ENCODE data around the gene PYROXD2.

Gene PYROXD2

DNA sequence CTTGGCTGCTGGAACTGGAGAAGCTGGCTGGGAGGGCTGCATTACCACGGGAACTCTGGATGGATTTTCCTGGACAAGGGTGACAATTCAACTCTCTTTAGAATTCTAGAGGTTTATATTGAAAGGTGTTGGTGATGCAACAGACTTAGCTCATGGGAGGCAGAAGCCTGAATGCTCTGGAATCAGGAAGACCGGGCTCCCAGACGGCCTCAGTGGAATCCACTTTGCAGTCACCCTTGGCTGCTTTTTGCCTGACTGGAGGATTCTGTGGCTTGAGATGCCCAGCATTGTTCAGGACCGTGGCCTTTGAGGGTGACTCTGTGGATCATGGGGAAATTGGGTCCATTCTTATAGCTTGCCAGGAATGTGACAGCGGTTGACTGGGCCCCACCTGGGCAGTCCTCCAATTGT, 32.3 kb downstream of the PYROXD2 start:
- no peak overlapping the region for H3K4me3 ChIP-seq (ENCODE audit: low read length)
- TF ChIP-seq, protein P1, sequence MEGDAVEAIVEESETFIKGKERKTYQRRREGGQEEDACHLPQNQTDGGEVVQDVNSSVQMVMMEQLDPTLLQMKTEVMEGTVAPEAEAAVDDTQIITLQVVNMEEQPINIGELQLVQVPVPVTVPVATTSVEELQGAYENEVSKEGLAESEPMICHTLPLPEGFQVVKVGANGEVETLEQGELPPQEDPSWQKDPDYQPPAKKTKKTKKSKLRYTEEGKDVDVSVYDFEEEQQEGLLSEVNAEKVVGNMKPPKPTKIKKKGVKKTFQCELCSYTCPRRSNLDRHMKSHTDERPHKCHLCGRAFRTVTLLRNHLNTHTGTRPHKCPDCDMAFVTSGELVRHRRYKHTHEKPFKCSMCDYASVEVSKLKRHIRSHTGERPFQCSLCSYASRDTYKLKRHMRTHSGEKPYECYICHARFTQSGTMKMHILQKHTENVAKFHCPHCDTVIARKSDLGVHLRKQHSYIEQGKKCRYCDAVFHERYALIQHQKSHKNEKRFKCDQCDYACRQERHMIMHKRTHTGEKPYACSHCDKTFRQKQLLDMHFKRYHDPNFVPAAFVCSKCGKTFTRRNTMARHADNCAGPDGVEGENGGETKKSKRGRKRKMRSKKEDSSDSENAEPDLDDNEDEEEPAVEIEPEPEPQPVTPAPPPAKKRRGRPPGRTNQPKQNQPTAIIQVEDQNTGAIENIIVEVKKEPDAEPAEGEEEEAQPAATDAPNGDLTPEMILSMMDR (IDR thresholded peaks at IDR 0.05; ENCODE audit: insufficient read depth, low read depth, low read length, missing control alignments), result no peak
- no peak for DNase-seq (ENCODE audit: low read depth)

DNA sequence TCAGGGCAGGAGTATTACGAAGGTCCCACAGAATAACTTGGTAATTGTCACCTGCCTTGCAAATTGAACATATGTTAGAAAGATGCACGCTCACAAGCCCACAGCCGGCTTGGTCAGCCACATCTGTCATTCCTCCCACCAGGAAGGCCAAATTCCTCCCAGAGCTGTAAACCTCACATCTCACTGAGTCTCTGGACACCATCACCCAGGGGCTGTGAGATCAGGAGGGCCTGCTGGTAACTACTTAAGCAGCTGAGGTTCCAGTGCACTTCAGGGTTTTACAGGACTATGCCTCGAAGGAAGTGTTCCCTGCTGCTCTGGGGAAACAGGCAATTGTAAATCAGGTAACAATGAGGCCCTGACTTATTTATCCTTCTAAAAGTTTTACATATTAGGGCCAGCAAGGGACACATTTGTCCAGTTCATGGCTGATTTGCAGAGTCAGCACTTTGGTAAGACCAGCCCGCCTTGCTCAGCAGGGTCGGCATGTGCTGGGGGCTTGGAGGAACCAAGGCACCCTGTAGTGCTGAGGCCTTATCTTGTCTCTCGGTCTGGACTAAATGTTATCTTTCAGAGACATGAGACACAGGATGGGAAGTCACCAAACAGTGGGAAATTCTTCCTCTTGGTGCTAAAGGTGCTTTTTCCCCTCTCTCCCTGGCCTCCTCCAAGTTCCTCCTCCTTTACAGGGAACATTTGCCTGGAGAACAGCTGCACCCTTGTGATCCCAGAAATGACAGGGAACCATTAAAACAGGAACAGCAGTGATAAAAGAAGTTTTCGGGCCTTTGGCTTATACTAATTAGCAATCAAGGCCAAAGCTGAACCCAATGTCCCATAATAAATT, 34.3 kb downstream of the PYROXD2 start:
- H3K4me3 ChIP-seq (ENCODE audit: low read length), result no peak overlapping the region
- TF ChIP-seq, protein P1 (IDR thresholded peaks at IDR 0.05; ENCODE audit: insufficient read depth, low read depth, low read length, missing control alignments), result no peak
- DNase-seq (ENCODE audit: low read depth), result no peak

DNA sequence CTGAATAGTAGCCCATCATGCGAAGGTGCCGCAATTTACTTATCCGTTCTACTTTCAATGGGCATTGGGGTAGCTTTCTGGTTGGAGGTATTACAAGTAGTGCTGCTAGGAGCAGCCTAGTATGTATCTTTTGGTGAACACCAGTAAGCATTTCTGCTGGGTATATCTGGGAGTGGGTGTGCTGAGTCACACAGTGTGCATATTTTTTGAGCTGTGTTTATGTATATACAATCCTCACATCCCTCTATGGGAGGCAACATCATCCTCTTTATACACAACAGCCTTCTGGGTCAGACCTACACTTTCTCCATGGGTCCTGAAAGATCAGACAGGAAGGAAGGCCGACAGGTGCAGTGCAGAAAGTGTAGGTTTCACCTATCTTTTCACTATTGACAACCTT, 36.3 kb downstream of the PYROXD2 start:
- H3K4me3 ChIP-seq (ENCODE audit: low read length), result no peak overlapping the region
- no peak for DNase-seq (ENCODE audit: low read depth)
- TF ChIP-seq, protein P1 (IDR thresholded peaks at IDR 0.05; ENCODE audit: insufficient read depth, low read depth, low read length, missing control alignments), result no peak

DNA sequence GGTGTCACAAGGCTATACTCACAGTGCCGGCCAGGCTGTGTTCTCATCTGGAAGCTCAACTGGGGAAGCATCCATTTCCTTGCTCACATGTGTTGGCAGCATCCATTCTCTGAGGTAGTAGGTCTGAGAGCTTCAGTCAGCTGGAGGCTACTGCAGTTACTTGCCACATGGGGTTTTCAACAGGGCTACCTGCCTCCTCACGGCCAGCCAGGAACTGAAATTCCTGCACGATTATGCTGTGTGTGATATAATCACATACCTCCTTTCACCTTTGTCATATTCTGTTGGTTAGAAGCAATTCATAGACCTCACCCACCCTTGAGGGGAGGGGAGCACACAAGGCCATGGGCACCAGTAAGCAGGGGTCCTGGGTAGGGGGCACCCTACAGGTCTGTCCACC, 37.4 kb downstream of the PYROXD2 start:
- no peak overlapping the region for H3K4me3 ChIP-seq (ENCODE audit: low read length)
- DNase-seq (ENCODE audit: low read depth), result no peak

DNA sequence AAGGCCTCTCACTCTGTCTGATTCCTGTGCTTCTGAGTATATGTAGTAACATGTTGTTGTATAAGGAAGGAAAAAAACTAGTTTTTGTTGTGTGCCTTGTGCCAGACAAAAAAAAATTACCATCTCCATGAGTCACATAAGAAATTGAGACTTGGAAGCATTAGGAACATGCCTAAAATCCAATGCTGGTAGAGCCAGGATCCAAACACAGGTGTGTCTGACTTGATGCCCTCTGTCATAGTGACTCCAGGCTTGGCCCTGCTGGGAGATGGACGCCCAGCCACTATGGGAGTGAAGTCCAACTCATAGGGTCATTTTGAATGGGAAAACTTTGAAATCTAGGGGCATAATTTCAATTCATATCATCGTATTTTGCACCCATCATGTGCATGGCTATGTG, 38.0 kb downstream of the PYROXD2 start:
- H3K4me3 ChIP-seq (ENCODE audit: low read length), result no peak overlapping the region
- TF ChIP-seq, protein P1 (IDR thresholded peaks at IDR 0.05; ENCODE audit: insufficient read depth, low read depth, low read length, missing control alignments), result no peak
- peak; percentile 17 for DNase-seq (ENCODE audit: low read depth)

More for the DNA sequence above, 37.4 kb downstream of the PYROXD2 start:
- TF ChIP-seq, protein P1 (IDR thresholded peaks at IDR 0.05; ENCODE audit: insufficient read depth, low read depth, low read length, missing control alignments), result no peak

DNA sequence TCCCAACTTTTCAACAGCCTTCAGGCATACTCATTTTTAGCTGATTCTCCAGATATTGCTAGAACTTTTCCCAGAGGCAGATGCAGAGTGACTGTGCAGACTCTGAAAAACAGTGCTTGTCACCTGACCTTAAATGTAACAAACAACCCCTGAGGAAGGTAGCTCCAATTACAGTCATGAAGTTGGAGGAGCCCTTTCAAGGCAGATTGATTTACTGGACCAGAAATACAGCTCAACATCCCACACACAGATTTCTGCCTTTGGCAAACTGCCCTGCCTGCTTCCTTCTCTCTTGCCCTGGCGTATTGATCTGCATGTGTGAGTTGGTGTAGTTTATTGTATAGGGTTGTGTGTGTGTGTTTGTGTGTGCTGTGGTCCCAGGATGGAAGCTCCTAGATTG, 38.5 kb downstream of the PYROXD2 start:
- peak; percentile 6 for DNase-seq (ENCODE audit: low read depth)
- H3K4me3 ChIP-seq (ENCODE audit: low read length), result no peak overlapping the region
- TF ChIP-seq, protein P1 (IDR thresholded peaks at IDR 0.05; ENCODE audit: insufficient read depth, low read depth, low read length, missing control alignments), result no peak

Measured in epithelial cell of esophagus (primary cell).